Measurements from ENCODE around the gene SHF.

The SHF gene

DNA sequence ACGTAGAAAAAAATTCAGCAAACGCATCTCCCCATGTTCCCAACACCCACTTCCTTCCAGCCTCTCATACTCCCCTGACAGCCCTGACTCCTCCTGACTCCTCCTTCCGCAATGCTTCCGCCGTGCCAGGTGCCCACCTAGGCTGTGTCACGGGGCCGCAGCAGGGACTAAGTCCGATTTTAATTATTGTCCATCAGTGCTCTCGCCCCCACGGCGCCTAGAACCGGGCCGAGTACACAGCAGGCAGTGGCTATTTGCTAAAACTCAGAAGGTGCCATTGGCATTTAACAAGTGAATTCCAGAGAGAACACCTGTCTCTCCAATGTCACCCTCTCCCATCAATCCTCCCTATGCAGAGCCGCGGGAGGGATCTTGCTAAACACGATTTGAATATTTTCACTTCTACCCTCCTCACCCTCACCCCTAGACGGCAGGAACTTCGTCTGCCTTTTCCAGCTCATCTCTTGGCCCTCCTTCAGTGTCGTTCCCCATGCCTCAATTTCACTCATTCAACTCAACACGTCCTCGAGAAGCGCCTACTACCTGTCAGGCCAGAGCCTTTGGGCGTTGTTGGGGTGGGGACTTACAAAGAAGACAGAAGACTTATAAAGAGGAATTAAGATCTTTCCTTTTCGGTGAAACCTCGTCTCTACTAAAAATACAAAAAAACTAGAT lies 11.5 kb upstream of the SHF start:
- in situ Hi-C loops (cut with HindIII; ENCODE audit: low sequenced_read_pairs): no loop called here
- DNase-seq (ENCODE audit: low read depth): no peak
- TF ChIP-seq CTCF (IDR thresholded peaks at IDR 0.05; ENCODE audit: low read depth, low read length, missing control alignments): no peak
- peak overlapping the region; percentile 64 for H3K4me3 ChIP-seq (ENCODE audit: low read depth, low read length)

GRCh38 chr15:45198337-45199135 lies 10.8 kb upstream of the SHF start:
- in situ Hi-C loops (cut with HindIII; ENCODE audit: low sequenced_read_pairs): no loop called here
- TF ChIP-seq CTCF (IDR thresholded peaks at IDR 0.05; ENCODE audit: low read depth, low read length, missing control alignments): peak; percentile 82
- peak; percentile 96 for DNase-seq (ENCODE audit: low read depth)
- peak overlapping the region; percentile 64 for H3K4me3 ChIP-seq (ENCODE audit: low read depth, low read length)

- no peak for DNase-seq (ENCODE audit: low read depth)
- no peak overlapping the region for H3K4me3 ChIP-seq (ENCODE audit: low read depth, low read length)
- TF ChIP-seq CTCF (IDR thresholded peaks at IDR 0.05; ENCODE audit: low read depth, low read length, missing control alignments): no peak
- in situ Hi-C loops (cut with HindIII; ENCODE audit: low sequenced_read_pairs): no loop called here
These were observed 9.7 kb upstream of the SHF start for GRCh38 chr15:45197512-45197911.

- H3K4me3 ChIP-seq (ENCODE audit: low read depth, low read length): peak overlapping the region; percentile 66
- in situ Hi-C loops (cut with HindIII; ENCODE audit: low sequenced_read_pairs): no loop called here
- DNase-seq (ENCODE audit: low read depth): no peak
- no peak for TF ChIP-seq CTCF (IDR thresholded peaks at IDR 0.05; ENCODE audit: low read depth, low read length, missing control alignments)
These were observed 230 bp downstream of the SHF start for GRCh38 chr15:45187578-45187893.

DNA sequence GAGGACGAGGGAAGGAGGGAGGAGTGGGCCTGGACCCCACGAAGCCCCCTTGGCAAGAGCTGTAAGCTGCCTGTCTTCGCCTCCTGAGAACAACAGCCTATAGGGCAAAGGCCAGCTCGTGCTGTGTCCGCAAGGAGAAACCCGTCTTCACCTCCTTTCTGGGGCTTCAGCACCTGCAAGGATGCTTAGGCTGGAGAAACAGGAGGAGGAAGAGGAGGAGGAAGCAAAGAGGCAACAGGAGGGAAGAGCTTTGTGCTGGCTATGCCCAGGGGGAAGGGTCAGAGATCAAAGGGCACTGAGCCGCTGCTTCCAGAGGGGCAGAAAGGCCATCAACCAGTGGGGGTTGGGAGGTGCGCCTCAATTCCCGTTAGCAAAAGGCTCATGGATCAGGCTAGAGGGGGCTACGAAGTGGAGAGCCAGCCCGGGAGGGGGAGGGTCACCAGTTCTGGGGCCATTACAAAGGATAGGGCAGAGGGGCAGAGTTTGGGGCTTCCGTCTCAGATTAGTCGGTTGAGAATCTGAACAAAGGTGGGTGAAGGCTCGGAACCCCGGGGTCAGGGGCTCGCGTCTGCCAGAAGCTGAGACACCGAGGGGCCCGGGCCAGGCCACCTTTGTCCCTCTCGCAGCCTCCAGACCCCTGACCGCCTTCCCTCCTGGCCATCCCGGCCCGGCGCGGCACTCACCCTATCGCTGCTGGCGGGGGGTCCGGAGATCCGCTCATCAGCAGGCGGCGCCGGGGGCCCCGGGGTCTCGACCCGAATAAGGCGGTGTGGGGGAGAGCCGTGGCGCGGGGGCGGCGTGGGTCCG lies 792 bp downstream of the SHF start:
- no peak for DNase-seq (ENCODE audit: low read depth)
- TF ChIP-seq CTCF (IDR thresholded peaks at IDR 0.05; ENCODE audit: low read depth, low read length, missing control alignments): no peak
- peak overlapping the region; percentile 66 for H3K4me3 ChIP-seq (ENCODE audit: low read depth, low read length)
- in situ Hi-C loops (cut with HindIII; ENCODE audit: low sequenced_read_pairs): no loop called here

- TF ChIP-seq CTCF (IDR thresholded peaks at IDR 0.05; ENCODE audit: low read depth, low read length, missing control alignments): no peak
- in situ Hi-C loops (cut with HindIII; ENCODE audit: low sequenced_read_pairs): no loop called here
- DNase-seq (ENCODE audit: low read depth): no peak
- peak overlapping the region; percentile 66 for H3K4me3 ChIP-seq (ENCODE audit: low read depth, low read length)
These were observed 1.6 kb downstream of the SHF start for GRCh38 chr15:45185903-45186770.
